ENCODE data around the gene ARAP3.

Gene ARAP3

DNA sequence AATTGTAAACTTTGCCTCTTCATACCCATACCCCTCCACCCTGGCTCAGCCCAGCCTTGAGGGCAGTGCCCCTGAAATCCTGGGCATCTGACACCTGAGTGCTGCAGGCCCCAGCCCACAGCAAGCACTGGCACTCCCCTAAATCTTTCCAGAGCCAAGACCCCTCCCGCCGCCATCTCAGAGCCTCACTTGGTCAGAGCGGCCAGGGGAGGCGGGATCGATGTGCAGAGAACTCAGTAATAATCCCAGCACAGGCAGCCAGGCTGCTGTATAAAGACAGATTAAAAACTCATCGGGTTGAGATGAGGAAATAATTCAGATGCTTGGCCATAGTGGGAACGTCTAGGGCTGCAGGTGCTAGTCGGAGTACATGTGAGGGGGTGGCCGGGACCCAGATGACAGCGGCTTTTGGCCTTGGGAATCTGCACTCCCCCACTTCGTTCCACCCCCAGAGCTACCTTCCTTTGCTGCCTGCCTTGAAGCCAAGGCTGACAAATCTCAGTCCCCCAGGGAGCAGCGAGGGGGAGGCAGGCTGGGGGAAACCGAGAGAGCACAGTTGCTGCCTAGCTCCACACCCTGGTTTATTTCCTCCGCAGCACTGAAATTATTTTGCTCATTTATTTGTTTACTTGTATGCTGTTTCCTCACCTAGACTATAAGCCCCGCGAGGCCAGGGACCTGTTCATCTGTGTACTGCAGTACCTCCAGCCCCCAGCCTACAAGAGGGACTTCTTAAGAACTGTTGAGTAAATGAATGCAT lies 19.5 kb upstream of the ARAP3 start:
- DNase-seq = no peak

GRCh38 chr5:141697586-141697985 lies 15.6 kb upstream of the ARAP3 start:
- DNase-seq = no peak

- no peak for DNase-seq
Observed at GRCh38 chr5:141696431-141696830, 14.4 kb upstream of the ARAP3 start.

DNA sequence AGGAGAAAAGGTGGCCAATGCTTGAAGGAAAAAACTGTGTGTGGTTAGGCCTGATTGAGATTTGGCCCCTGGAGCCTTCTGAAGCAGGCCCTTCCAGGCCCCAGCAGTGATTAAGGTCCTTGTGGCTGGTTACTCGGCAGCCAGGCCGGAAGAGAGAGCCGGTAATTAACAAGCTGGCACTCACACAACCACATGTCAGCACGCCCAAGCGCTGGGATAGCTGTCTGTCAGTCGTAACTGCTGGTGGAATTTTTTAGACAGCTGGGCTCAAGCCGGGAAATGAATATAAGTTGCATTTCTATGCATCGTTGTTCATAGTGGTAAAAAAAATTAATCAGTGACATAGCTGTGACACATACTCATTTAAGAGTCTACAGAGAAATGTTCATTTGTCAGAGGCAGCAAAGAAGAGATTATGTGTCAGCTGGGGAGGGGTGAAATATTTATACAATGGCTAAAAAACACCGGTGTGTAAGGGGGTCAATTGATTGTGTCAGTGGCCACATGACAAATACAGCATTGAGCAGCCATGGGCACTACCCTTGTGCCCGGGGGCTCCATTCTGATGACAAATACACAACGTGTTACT lies 13.7 kb upstream of the ARAP3 start:
- no peak for DNase-seq

DNA sequence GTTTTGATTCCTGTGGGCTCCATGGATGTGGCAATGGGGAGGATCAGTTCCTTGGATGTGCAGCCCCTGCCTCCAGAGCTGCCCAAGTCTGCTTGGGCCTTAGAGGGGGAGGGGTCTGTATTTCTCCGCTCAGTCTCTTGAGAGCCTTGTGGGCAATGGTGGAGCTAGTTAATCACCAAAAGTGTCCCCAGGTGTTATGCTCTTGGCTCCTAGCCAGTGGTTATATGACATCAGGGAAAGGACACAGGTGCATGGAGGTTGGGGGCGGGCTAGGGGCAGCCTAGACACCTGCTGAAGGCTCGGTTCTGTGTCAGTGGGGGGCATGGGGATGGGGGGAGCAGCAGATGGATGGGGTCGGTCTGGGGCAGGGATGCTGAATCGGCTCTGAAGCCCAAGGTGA lies 12.4 kb upstream of the ARAP3 start:
- no peak for DNase-seq

DNA sequence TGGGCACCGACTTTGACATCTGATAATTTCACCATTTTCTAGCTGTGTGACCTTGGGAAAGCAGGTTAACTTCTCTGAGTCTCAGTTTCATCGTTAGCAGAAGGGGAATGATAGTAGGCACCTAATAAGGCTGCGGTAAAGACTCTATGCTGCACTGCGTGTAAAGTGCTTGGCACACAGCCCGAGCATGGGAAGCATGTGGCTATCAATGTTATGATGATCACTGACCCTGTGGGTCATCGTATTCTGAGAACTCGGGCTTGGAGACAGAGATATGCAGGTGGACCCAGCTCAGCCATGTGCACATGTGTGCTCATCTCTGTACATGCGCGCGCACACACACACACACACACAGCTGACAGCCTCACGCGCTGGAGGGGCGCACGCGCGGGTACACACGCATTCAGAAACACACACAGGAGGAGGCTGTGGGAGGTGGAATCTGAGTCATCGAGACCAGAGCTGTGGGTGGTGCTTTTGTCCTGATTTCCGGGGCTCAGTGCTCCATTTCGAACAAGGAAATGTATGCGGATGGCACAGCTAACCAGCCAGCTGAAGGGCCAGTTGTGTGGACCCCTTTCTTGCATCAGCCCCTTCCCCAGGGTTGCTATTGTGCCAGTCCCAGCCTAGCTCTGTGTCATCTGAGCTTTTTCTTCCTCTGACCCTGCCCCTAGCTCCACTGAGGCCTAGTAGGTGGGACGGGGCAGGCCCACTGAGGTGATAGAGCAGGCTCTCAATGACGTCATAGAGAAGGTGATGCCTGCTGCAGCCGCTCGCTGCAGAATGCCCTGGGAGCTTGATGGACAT lies 11.1 kb upstream of the ARAP3 start:
- DNase-seq = peak in 4 of 5 donors; percentile 53 to 91 (median 58)

DNA sequence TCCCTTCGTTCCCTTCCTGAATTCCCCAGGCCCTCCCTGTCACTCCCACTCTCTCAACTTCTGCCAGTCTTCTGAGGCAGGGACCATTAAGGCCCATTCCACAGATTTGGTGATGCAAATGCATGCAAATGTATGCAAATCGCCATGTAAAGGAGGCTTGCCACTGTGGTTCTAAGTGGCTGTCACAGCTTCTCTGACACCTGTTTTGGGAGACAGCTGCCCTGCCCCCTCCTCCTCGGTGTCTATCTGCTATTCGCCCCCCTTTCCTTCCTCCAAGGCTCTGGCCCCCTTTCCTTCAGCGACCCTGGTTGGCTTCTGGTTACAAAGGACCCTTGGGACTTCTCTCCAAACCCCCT lies 10.5 kb upstream of the ARAP3 start:
- no peak for DNase-seq

DNA sequence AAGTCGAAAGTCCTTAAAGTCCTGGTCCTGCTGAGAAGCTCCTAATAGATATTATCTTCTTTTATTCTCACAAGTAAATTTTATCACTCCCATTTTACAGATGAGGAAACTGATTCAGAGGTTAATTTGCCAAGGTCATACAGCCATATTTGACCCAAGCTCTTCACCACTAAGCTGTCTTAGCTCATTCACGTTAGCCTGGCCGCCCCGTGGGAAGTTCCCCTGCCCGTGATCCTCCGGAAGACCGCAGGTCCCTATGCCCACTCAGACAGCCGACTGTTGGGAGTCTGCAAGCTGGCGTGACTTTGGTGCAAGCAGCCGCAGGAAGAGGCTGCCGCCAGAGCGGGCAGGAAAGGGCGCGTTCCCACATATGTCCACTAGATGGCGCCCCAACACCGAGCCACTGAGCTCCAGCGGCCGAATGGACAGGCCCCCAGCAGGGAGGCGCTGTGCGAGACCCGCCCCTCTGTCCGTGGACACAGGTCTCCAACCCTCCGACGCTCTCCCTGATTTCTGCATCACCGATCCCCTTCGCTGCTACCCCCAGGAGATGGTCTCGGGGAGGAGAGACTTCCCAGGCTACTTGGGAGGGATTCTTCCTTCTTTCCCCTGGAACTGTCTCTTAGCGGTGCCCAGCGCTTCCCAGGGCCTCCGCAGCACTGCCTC lies 10.0 kb upstream of the ARAP3 start:
- DNase-seq = peak; percentile 68 to 85 (median 78)

- DNase-seq = no peak
Observed at GRCh38 chr5:141691286-141691866, 9.3 kb upstream of the ARAP3 start.

DNA sequence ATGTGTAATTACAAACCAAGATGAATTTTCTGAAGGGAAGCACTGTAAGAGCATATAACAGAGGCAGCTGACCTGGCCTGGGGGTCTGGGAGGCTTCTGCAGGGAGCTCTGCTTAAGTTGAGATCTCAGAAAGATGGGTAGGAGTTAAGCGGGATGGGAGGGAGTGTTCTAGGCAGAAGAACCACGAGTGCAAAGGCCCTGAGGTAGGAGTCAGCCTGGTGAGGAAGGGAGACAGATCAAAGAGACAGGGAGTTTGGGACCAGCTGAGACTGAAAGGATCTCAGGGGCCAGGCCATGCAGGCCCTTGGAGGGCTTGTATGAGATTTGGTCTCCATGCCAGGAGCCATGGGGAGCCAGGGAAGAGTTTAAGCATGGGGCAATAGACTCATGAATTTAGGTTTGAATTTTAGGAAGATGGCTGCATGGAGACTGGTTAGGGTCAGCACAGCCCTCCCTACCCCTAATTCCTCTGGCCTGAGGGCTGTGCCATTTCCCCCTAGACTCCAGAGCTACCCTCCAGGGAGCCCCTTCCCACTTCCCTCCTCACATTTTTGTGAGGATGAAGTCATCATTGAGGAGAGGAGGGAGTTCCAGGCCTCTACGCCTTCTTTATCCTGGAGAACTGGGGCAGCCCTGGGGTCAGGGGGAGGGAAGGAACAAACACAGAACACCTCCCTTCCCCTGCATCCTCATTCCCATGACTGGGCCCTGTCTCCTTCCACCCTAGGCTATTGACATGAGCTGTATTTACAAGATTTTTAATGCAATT lies 4.8 kb upstream of the ARAP3 start:
- DNase-seq = no peak

DNA sequence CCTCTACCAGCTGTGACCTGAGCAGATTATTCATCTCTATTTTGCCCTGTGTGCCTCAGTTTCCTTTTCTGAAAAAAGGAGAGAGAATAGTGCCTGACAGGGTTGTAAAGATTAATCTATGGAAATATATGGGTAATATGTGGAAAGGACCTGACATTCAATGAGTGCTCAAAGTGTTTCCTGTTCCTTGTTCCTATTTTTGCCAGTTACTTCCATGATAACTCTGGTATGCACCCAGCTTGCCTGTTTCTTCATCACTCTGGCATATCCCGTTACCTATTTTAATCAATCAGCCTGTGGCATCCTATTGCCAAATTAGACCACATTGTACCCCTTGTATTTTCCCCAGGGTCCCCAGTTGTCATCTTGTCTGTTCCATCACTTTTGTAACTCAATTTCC lies 3.6 kb upstream of the ARAP3 start:
- DNase-seq = no peak

- no peak for DNase-seq
Observed at GRCh38 chr5:141683596-141684141, 1.6 kb upstream of the ARAP3 start.

GRCh38 chr5:141681295-141681694 lies 735 bp downstream of the ARAP3 start:
- DNase-seq = no peak

GRCh38 chr5:141680751-141681201 lies 1.3 kb downstream of the ARAP3 start:
- no peak for DNase-seq

DNA sequence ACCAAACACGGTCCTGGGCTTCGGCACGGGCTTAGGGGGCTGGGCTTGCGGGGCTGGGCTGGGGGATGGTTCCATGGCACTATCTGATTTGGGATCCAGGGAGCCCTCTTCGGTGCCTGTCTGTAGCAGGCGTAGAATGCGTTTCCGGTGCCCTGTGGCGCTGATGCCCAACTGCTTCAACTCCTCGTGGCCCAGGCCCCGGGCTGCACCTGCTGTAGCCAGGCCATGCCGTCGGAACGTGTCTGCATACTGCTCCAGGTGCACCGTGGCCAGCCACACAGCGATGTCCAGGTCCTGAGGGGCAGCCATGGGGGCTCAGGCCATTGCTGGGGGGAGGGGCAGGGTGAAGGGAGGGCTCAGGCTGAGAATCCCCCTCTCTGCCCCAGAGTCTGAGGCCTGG lies 1.9 kb downstream of the ARAP3 start:
- DNase-seq = no peak

GRCh38 chr5:141677415-141677814 lies 4.6 kb downstream of the ARAP3 start:
- no peak for DNase-seq

GRCh38 chr5:141675672-141676071 lies 6.4 kb downstream of the ARAP3 start:
- no peak for DNase-seq

DNA sequence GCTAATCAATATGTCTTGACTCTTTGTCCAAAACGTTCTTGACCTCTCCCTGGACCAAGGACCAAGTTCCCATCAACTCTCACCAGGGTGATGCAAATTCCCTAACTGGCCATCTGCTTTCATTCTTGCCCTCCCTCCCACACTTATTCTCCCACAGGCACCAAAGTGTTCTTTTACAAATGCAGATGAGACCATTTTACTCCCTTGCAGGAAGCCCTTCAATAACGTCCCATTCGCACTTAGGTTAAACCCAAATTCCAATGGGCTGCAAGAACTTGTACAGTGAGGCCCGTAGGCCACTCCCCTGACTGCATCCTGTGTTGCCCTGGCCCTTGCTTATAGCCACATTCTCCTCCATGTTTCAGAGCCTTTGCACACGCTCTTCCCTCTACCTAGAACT lies 7.3 kb downstream of the ARAP3 start:
- no peak for DNase-seq

DNA sequence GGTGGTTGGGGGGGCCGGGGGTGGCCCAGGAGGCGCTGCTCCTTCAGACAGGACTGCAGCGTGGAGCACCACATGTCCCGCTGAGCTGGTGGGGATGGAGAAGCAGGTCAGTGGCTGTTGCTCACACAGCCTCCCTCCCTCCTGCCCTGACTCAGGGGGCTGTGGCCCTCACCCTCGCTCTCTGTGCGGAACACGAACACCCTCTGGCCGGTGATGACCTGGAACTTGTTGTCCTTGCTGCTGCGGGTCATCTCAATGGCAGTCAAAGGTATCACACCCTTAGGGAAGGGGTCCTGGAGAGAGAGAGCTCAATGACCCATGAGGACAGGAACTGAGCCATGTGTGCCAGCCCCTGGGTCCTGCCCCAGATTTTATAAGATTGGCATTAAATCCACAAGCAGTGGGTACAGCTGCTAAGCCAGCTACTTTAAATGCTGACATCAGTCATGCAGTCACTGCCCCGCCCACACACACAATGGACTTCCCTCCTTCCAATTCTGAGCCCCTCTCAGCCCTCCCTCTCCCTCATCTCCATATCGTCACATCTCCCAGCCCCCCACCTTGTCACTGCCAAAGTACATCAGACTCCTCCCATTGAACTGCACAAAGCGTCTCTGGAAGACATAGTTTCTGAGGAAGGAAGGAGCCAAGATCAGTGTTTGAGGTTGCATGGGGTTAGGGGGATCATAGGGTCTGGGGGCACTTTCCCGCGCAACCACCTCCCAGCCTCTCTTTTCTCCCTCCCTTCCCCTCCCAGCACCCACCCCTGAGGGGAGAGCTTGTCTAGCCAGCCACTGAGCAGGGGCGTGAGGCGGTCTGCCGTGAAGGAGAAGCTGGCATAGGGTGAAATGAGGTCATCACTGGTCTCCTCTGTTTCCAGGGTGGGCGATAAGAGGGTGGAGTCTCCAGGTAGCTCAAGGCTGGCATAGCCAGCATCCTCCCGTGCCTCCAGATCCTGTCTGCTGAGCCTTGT lies 8.9 kb downstream of the ARAP3 start:
- DNase-seq = no peak

- DNase-seq = no peak
Observed at GRCh38 chr5:141672071-141672840, 9.8 kb downstream of the ARAP3 start.
